SIG-M5 treated with dmso at 0.1 percent for 504 hours (cell line): ENCODE measurements around the gene ZFAND2A.
"Not testable (repeated sequence)": the region's sequence is repeated elsewhere in the genome, so short reads cannot be mapped to it uniquely, and the experiment has no call there.

Experiments used
- DNase-seq: peaks from one replicate; lab custom pipeline; 2025; ENCODE audit not compliant: unreplicated experiment; lab: John Stamatoyannopoulos, UW

The ZFAND2A gene

DNA sequence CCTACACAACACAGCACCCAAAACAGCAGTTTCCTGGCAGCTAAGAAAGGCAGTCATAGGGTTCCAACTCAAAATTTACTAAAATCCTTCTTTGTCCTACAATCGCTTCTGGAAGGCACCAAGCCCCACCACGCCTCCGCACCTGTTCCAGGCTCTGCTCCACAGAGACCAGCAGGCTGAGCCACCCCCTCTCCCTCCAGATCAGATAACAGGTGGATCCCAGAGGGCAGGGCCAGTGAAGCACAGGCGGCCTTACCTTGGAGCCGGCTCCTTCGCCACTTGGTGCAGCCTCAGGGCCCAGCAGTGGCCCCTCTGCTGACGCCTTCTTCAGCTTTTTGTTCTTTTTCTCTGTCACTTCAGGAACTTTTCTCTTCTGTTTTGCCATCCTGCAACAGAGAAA lies 33.0 kb downstream of the ZFAND2A start:
- DNase-seq = no peak

DNA sequence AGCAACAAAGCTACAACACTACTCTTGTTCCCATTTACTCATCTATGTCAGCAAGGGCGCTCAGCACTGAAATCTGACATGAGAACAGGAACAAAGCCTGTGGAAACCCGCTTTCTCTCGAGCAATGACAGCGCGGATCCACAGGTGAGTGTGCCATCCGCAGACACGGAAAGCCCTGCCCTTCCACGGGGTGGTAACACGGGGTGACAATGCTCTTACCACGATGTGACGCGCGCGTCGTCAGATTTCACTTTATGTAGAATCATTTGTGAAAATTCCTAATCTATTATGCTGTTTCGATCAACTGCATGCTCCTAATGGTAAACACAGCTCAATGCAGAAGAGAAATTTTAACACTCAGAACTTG lies 34.4 kb downstream of the ZFAND2A start:
- DNase-seq = no peak

DNA sequence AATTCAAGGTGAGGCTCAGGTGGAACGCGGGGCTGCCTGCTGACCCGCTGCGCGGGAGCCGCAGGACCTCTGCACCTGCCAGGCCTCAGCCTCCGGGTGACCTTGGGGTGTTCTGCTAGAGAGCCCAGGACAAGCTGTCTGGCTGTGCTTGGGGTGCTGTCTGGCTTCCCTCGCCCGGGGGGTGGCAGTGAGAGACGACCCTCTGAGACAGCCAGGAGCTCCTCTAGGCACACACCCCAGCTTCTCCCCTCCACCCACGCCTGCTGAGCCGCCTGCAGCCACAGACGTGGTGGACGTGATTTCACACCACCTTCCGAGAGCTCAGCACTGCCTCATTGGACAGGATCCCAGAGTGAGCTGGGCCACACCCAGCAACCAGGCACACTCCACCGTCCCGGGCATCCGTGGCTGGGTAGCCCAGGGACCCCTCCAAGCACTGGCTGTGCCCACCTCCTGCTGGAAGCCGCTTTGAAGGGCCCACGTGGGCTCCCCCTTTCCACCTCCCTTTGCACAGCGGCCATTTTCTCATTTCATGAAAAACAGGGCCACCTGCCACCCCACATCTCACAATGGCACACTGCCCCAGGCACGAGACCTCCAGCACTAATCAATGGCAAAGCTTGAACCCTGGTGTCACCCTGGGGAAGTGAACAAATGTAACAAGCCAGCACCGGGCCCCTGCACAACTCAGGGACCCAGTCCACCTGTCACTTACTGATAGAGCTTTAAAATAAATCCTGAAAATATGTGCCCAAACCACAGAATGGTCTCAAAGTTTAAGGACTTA lies 35.0 kb downstream of the ZFAND2A start:
- no peak for DNase-seq

DNA sequence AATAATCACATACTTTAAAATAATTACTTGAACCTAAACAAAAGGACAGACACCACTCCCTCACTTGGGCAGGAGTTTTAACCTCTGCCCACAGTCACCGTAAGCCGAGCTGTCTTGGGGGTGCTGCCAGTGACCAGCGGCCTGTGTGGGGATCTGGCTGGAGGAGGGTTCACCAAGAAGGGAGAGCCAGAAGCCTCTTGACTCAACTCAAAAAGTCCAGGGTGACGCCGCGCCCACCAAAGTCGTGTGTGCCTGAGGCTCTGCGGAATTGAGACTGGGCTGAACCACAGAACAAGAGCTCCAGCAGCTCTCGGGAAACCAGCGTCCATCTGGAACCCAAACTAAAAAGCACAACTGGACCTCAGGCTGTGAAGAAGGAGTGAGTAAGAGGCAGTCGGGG lies 35.8 kb downstream of the ZFAND2A start:
- DNase-seq = no peak

DNA sequence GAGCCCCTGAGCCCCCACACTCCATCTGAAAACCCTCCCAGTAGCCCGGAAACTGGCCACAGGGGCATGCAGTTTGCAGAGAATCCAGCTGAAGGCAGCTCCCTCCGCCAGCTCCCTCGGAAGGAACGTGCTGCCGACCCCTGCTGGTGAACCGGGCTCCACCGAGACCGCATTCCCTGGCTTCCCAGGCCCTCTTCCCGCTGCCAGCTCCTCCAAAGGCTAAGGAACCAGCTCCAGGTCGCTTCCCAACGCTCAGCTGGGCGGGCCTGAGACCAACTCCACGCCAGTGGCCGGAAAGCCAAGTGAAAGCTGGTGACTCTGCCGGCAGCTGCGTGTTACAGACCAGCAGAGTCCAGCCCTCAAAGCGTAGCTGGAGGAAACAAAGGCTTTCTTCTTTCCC lies 36.3 kb downstream of the ZFAND2A start:
- DNase-seq = no peak

DNA sequence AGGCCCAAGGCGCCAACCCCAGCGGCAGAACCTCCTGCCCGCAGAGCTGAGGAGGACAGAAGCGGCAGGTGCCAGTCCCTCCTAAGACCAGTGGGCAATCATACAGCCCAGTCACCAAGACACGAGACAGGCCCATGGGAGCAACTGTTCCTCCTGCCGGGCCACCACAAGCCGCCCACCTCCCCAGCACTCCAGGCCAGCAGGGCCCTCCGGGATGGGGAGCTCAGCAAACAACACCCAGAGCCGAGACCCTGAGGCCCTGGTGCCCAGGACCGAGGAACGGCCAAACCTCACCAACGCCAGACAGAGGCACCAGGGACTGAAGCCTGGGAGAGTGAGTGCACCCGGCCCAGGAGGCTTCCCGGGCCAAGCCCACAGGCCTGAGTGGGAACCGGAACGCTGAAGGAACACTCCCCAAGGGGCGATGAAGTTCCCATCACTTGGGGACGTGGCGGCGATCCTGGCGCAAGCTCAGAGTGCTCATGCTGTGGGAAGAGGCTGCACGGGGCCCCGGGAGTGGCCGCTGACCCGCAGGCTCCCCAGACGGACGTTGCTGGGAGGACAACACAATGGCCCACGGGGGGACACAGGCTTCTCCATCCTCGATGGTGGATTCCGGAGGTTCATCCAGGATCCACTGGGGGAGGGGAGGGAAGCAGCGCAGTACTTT lies 37.0 kb downstream of the ZFAND2A start:
- no peak for DNase-seq

DNA sequence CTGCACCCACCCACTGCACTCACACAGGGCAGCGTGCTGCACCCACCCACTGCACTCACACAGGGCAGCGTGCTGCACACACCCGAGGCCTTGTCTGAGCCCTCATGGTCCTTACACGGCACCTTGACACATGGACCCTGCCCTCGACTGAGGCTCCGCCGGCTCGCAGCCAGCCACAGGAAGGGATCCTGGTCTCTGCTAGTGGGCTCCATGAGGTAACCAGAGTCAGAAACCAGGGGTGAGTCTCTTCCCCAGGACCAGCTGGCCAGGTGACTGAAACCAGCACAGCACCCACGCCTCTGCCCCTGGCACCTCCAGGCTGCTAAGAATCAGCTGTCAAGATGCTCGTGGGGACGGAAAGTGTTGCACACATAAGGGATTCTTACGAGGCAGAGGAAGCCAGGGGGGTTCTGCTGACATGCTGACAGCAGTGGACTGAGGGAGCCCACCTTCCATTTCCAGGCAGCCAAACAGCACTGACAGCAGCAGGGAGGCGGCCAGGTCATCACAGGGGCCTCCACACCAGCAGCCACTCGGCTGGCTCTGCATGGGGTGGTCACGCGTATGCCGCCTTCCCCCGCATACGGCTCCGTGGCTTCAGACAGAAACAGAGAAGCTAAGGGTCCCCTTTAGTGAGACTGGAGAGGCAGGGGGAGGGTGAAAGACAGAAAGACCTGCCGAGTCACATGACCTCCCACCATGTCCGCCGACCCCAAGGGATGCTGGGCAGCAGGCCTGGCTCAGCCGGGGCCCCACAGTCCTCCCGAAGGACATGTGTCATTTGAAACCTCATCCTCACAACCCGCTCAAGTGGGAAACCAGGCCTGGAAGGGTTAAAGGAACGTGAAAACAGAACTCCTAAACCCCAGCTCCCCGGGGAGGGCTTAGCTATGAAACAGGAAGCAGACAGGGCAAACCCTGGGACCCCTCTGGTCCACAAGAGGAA lies 37.8 kb downstream of the ZFAND2A start:
- DNase-seq = no peak

DNA sequence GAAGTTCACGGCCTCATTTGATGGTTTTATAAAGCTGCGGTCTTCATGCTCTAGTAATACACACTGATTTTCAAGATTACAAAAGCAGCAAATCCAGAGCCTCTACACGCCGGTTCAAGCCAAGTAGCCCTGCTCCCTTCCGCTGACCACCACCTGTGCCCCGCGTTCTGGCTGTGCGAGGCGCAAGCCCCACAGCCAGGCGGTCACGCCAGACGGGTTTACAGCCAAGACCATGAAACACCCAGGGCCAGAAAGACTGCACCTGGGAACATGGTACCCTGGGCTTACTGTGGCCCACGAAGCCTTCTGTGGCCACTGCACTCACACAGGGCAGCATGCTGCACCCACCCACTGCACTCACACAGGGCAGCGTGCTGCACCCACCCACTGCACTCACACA lies 38.5 kb downstream of the ZFAND2A start:
- DNase-seq = no peak

DNA sequence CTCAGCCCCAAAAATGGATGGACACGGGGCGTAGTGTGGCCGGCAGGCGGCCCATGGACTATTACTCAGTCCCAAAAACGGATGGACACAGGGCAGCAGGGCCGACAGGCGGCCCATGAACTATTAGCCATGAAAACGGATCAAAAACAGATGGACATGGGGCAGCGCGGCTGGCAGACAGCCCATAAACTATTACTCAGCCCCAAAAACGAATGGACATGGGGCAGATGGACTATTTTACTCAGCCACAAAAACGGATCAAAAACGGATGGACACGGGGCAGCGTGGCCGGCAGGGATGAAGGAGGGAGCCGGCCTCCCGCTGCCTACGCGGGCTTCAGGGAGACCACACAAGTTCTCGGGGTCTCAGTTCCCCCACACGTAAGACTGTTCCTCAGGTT lies 39.2 kb downstream of the ZFAND2A start:
- DNase-seq = no peak

DNA sequence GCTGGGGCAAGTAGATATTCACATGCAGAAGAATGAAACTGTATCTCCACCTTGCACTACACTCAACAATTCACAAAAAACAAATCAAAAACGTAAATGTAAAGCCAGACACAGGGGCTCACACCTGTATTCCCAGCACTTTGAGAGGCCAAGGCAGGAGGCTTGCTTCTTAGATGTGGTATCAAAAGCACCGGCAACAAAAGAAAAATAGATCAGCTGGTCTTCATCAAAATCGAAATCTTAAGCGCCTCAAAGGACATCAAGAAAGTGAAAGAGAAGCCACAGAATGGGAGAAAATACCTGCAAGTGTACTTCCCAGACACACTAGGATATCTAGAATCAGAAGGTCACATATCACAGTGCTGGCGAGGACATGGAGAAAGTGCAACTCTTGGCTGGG lies 40.8 kb downstream of the ZFAND2A start:
- DNase-seq = no peak

DNA sequence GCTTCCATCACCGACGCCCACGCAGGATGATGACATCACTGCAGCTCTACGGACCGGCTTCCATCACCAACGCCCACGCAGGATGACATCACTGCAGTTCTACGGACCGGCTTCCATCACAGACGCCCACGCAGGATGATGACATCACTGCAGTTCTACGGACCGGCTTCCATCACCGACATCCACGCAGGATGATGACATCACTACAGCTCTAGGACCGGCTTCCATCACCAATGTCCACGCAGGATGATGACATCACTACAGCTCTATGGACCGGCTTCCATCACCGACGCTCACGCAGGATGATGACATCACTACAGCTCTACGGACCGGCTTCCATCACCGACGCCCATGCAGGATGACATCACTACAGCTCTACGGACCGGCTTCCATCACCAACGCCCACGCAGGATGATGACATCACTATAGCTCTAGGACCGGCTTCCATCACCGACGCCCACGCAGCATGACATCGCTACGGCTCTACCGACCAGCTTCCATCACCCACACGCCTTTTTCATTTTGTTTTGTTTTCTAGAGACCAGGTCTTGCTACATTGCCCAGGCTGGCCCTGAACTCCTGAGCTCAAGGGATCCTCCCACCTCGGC lies 42.6 kb downstream of the ZFAND2A start:
- DNase-seq = no peak

DNA sequence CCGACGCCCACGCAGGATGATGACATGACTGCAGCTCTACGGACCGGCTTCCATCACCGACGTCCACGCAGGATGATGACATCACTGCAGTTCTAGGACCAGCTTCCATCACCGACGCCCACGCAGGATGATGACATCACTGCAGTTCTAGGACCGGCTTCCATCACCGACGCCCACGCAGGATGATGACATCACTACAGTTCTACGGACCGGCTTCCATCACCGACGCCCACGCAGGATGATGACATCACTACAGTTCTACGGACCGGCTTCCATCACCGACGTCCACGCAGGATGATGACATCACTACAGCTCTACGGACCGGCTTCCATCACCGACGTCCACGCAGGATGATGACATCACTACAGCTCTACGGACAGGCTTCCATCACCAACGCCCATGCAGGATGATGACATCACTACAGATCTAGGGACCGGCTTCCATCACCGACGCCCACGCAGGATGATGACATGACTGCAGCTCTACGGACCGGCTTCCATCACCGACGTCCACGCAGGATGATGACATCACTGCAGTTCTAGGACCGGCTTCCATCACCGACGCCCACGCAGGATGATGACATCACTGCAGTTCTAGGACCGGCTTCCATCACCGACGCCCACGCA lies 43.5 kb downstream of the ZFAND2A start:
- not testable (repeated sequence) for DNase-seq

DNA sequence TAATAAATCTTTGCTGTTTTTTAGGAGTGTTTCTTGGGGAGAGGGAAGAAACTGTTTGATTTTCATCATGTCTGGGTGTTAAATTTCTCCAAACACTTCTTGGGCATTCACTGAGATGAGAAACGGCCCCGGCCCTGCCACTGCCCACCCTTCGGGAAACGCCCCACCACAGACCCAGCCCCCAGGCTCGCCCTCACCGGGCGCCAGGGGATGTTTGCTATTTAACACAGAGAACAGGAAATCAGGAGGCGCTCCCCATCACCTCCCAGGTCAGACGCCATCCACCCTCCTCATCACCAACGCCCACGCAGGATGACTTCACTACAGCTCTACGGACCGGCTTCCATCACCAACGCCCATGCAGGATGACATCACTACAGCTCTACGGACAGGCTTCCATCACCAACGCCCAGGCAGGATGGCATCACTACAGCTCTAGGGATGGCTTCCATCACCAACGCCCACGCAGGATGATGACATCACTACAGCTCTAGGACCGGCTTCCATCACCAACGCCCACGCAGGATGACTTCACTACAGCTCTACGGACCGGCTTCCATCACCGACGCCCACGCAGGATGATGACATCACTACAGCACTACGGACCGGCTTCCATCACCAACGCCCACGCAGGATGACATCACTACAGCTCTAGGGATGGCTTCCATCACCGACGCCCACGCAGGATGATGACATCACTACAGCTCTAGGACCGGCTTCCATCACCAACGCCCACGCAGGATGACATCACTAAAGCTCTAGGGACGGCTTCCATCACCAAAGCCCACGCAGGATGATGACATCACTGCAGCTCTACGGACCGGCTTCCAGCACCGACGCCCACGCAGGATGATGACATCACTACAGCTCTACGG lies 44.6 kb downstream of the ZFAND2A start:
- DNase-seq = not testable (repeated sequence)

DNA sequence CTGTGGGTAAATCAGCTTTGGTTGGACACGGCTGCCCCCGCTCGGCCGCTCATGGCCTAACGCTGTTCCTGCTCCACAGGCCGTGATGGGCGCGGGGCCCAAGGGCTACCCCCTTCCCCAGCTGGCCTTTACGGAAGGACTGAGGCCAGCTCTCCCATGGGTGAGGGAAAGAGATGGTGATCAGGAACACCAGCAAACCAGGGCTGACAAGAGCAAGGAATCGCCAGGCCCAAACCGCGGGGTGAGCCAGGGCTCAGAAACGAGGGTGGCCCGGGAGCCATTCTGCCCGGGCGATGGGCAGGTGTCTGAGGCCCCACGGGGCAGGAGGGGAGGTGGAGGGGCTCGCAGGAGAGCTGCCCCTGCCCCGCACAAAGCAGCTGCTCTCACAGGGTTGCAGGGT lies 45.5 kb downstream of the ZFAND2A start:
- no peak for DNase-seq

DNA sequence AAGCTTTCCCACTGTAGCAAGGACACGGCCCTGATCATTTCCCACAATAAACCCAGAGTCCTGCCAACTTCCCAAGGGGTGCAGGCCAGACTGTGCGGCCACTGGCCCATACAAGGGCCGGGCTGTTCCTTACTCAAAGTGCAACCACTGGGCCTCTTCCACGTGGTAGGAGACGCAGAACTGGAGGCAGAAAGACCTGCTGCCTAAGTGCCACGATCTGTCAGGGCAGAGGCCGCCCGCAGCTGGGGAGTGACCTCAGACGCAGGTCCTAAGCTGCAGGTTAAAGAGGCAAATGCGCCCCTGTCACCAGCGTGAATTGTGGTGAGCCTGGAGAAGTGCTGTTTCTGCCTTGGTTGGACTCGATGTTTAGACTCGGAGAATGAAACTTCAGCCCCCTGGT lies 45.9 kb downstream of the ZFAND2A start:
- DNase-seq = no peak

DNA sequence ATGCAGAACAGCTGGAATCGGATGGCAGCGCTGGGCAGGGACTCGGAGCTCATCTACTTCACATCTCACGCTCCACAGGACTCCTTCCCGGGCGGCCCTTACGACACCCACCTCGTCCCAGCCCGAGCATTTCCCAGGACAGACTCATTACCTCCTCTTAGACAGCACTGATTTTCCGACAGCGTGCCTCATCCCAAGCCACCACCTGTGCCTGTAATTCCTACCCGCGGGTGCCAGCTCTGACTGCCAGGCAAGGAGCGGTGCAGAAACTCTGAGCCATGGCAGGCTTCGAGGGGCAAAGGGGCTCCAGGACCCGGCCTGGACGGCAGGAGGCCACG lies 46.5 kb downstream of the ZFAND2A start:
- DNase-seq = no peak

DNA sequence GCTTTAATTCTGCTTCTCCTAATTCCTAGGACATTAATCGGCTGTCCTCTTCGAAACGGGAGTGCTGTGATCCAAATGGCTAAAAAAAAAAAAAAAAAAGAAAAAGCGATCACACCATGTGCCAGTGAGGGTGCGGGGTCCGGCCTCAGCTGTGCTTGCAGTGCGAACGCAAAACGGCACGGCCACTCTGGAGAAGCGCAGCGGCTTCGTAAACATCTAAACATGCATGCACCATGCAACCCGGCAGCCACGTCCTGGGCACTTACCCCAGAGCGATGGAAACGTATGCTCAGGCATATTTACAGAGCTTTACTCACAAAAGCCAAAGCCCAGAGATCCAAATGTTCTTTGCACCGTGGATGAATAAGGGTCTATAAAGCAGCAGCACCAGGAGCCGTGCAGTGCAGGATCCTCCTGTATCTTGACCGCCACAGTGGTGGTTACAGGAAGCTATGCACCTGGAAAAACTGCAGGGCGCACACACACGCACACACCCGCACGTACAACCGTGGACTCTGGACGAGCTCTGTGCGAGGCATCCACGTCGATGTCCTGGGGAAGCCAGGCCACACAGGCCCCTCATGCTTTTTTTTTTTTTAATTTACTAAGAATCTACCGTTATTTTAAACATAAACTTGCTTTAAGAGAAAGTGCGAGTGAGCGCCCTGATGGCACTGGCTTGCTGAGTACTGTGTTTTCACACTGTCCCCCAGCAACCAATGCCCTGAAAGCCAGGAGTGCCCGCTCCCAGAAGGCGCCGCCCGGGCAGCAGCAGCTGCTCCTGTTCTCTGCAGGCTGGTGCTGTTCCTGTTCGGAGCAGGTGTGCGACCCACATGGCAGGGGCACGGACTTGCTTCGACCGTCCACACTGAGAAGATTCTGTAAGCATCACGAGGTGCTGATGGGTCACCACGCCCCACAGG lies 47.1 kb downstream of the ZFAND2A start:
- no peak for DNase-seq

DNA sequence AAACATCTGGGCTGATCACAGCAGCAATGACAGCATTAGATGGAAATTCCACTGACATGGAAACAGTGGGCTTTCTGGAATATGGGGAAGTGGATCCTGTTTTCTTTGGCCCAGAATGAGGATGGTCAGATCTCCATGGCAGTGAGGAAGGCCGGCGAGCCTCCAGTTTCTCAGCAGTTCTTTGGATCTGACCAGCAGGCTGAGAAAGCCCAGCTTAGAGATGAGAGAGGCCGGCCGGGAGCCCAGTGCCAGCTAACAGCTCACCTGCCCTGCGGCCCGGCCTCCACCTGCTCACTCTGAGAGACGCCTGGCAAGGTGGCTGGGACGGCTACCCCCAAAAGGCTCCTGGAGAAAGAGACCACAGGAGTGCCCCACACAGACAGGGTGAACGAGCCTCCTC lies 47.9 kb downstream of the ZFAND2A start:
- no peak for DNase-seq

DNA sequence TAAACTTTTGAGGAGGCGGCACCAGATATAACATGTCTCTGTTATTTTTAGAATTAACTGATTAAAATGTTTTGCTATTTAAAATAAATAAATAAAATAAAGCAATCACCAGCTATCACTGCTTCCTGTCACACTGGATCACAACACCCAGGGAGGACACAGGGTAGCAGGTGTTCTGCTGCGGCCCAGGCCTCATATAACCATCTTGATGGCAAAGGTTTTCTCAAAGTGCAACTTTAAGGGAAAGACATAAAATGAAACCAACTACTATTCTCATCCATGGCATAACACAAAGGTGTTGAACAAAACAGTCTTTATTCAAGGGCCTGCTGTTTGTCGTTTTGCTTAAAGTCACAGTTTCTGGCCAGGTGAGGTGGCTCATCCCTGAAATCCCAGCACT lies 48.8 kb downstream of the ZFAND2A start:
- DNase-seq = no peak
